Measurements from ENCODE around the gene AFF3.

AFF3 gene

DNA sequence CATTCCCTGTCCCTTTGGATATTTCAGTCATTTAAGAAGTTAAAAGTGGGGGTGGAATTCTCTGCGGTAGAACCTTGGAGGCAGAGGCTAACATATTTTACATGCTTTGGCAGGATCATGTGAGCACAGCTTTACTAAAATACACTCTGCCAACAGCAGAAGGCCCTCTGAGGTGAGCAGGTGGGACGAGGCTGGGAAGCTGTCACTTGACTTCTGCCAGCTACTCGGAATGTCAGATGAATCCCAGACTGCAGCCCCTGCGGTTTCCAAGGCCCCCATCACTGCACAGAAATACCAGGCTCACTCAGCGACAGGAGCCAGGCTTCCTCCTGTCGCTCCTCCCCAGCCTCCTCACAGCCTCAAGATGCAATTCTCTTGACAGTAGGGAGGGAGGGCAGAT, 431.7 kb downstream of the AFF3 start:
- DNase-seq (ENCODE audit: low spot score), result no peak
- CTCF ChIA-PET, result interaction anchor here (0.6 kb wide), 1 partner anchor 15 kb away, joined by 3 read pairs; no protein-coding TSS in a partner anchor
- TF ChIP-seq, protein P1, sequence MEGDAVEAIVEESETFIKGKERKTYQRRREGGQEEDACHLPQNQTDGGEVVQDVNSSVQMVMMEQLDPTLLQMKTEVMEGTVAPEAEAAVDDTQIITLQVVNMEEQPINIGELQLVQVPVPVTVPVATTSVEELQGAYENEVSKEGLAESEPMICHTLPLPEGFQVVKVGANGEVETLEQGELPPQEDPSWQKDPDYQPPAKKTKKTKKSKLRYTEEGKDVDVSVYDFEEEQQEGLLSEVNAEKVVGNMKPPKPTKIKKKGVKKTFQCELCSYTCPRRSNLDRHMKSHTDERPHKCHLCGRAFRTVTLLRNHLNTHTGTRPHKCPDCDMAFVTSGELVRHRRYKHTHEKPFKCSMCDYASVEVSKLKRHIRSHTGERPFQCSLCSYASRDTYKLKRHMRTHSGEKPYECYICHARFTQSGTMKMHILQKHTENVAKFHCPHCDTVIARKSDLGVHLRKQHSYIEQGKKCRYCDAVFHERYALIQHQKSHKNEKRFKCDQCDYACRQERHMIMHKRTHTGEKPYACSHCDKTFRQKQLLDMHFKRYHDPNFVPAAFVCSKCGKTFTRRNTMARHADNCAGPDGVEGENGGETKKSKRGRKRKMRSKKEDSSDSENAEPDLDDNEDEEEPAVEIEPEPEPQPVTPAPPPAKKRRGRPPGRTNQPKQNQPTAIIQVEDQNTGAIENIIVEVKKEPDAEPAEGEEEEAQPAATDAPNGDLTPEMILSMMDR (conservative IDR thresholded peaks at IDR 0.05; ENCODE audit: low read depth), result no peak
- POLR2A ChIA-PET (ENCODE audit: low non-redundant PET), result no interaction called here
- H3K27ac ChIP-seq, result no peak overlapping the region

DNA sequence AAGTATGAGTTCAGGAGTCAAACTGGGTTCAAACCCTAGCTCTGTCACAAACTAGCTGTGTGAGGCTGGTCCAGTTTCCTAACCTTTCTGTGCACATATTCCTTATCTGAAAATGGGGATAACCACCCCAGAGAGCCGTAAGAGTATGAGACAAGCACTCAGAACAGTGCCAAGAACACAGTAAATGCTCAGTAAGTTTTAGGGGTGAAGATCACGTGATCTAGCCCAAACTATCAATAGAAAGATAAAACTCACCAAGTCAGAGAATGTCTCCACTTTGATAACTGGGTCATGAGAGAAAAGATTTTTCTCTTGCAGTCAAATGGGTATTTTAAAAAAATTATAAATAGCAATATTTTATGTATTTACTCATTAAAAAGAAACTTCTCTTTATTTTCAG, 433.2 kb downstream of the AFF3 start:
- DNase-seq (ENCODE audit: low spot score), result no peak
- POLR2A ChIA-PET (ENCODE audit: low non-redundant PET), result no interaction called here
- TF ChIP-seq, protein P1 (conservative IDR thresholded peaks at IDR 0.05; ENCODE audit: low read depth), result no peak
- CTCF ChIA-PET, result interaction anchor here (1.3 kb wide), 1 partner anchor 150 kb away, joined by 4 read pairs; no protein-coding TSS in a partner anchor
- H3K27ac ChIP-seq, result no peak overlapping the region

DNA sequence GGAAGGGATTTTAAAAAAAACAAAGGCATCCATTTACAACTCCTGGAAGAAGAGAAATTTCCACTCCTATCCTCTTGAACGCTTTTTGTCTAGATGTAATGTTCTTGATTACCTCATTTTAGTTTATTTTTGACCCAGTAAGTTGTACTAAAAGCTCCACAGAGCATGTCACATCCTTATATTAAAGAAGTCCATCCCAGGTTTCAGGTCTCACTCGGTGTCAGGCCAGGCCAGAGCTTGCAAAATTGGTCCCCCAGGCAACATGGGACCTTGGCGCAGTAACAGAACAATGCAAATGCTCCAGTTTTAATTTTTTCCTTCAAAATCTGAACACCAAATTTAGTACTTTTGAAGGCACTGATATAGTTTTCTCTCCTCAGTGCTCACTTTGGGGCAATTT, 434.2 kb downstream of the AFF3 start:
- TF ChIP-seq, protein P1 (conservative IDR thresholded peaks at IDR 0.05; ENCODE audit: low read depth), result no peak
- CTCF ChIA-PET, result no interaction called here
- DNase-seq (ENCODE audit: low spot score), result no peak
- H3K27ac ChIP-seq, result no peak overlapping the region
- POLR2A ChIA-PET (ENCODE audit: low non-redundant PET), result no interaction called here

DNA sequence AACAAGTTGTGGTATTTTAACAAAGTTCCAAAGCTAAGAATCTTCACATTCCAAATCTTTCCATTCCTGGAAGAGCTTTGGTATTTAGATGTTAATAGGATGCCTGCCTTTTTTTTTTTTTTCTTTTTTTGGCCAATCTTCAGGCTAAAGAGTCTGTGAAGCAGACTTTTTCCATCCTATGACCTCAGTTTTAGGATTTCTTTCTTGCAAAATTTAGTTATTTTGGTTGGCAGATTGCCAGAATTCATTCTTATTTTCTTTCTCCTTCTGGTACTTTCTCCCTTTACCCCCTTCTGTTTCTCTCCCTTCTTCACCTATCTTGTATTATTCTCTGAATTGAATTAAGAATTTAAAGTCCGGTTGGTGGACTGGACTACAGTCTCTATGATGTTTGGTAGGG, 434.8 kb downstream of the AFF3 start:
- no peak for DNase-seq (ENCODE audit: low spot score)
- CTCF ChIA-PET, result no interaction called here
- H3K27ac ChIP-seq, result no peak overlapping the region
- POLR2A ChIA-PET (ENCODE audit: low non-redundant PET), result no interaction called here
- TF ChIP-seq, protein P1 (conservative IDR thresholded peaks at IDR 0.05; ENCODE audit: low read depth), result no peak

- no peak for DNase-seq (ENCODE audit: low spot score)
- H3K27ac ChIP-seq, result no peak overlapping the region
- CTCF ChIA-PET, result interaction anchor here (0.6 kb wide), 1 partner anchor 773 kb away, joined by 3 read pairs; no protein-coding TSS in a partner anchor
- POLR2A ChIA-PET (ENCODE audit: low non-redundant PET), result no interaction called here
- TF ChIP-seq, protein P1 (conservative IDR thresholded peaks at IDR 0.05; ENCODE audit: low read depth), result no peak
These were observed 435.7 kb downstream of the AFF3 start for GRCh38 chr2:99706735-99707134.

- H3K27ac ChIP-seq, result no peak overlapping the region
- peak; percentile 26 for DNase-seq (ENCODE audit: low spot score)
- TF ChIP-seq, protein P1 (conservative IDR thresholded peaks at IDR 0.05; ENCODE audit: low read depth), result no peak
- ChIA-PET POLR2A (ENCODE audit: low non-redundant PET) (no interaction called here), CTCF (no interaction called here)
These were observed 440.9 kb downstream of the AFF3 start for GRCh38 chr2:99701503-99701902.
